K562 (cell line): ENCODE data around the gene ZFYVE21. TPM values are rescaled to one million over a fixed set of nuclear protein-coding genes. Genes with fewer than 3 reads are reported as not detected.

ENCODE experiments used
- ATAC-seq: fragments of 200-7000 bp; cut with Tn5 transposase; 3 replicates; pipeline ENCODE4 v1.9.1; 2020; ENCODE audit warnings: moderate library complexity
- BruUV-seq: library from RNA; stranded (reverse); fragments of 400-500 nt; replicated peaks from 2 replicates; lab custom pipeline; 2021; lab: Mats Ljungman, UMichigan
- CTCF ChIA-PET: fragments of 300-600 bp; formaldehyde crosslinking; extraction: SDS; loops from one replicate; lab custom pipeline; 2021; ENCODE audit warnings: low intra/inter-chr PET ratio; lab: Yijun Ruan, JAX
- POLR2A ChIA-PET: fragments of 300-600, 350-650 bp; sonication (Branson Sonifier 250); formaldehyde crosslinking; extraction: SDS; loops from one replicate; lab custom pipeline; 2021; ENCODE audit warnings: antibody characterized with exemption, inconsistent platforms; lab: Yijun Ruan, JAX
- DNase-seq, 4 experiments: peaks; one replicate each; pipeline versions ENCODE4 v3.0.0 to v3.0.0-alpha.2; 2011 to 2018; ENCODE audit warnings: low spot score in 3 of 4, mixed read lengths in 3 of 4; ENCODE audit errors: extremely low read depth in 1 of 4
- FAIRE-seq: peaks from 2 replicates; lab custom pipeline; 2011; peaks lifted over from hg19 to GRCh38; lab: Jason Lieb, UNC
- H2AFZ ChIP-seq: 2 replicates; pipeline ENCODE4 v1.6.0; 2011; ENCODE audit warnings: low read depth, low read length, control low read depth, inconsistent platforms
- H3K27ac ChIP-seq: fragments of 200-600 bp; 3 replicates; pipeline ENCODE4 v1.8.0; 2011; ENCODE audit warnings: low read depth, mild to moderate bottlenecking, control low read depth, inconsistent platforms, low read length, moderate library complexity, mixed read lengths; ENCODE audit errors: extremely low read depth
- H3K27me3 ChIP-seq, 2 experiments: fragments of 300-600 bp in 1 of 2; 2 replicates in 1 of 2; 3 replicates in 1 of 2; pipeline versions ENCODE4 v1.6.0 to v1.8.0; 2011; ENCODE audit warnings: inconsistent platforms in 2 of 2, low read length in 2 of 2, mild to moderate bottlenecking in 1 of 2, mixed read lengths in 1 of 2, moderate library complexity in 1 of 2; ENCODE audit not compliant: control insufficient read depth in 2 of 2, insufficient read depth in 2 of 2
- H3K36me3 ChIP-seq: fragments of 300-600 bp; 3 replicates; pipeline ENCODE4 v1.8.0; 2011; ENCODE audit warnings: mild to moderate bottlenecking, low read length, inconsistent platforms; ENCODE audit not compliant: control insufficient read depth, insufficient read depth
- H3K4me1 ChIP-seq, 2 experiments: fragments of 200-600 bp in 1 of 2; replicated peaks in 1 of 2; 2 replicates in 1 of 2; 3 replicates in 1 of 2; pipeline versions ENCODE4 v1.5.1 to v1.8.0; 2011; ENCODE audit warnings: inconsistent platforms in 2 of 2, low read length in 2 of 2, mild to moderate bottlenecking in 1 of 2, mixed read lengths in 1 of 2, moderate library complexity in 1 of 2; ENCODE audit not compliant: control insufficient read depth in 2 of 2, insufficient read depth in 2 of 2
- H3K4me2 ChIP-seq: 2 replicates; pipeline ENCODE4 v1.6.1; 2011; ENCODE audit warnings: low read length, control low read depth, inconsistent platforms, mixed read lengths; ENCODE audit not compliant: insufficient read depth
- H3K4me3 ChIP-seq: fragments of 200-600 bp; sonication (generic), shearing (Covaris generic); 2 replicates; pipeline ENCODE4 v1.5.1; 2016; ENCODE audit warnings: control low read depth, inconsistent platforms
- H3K79me2 ChIP-seq: fragments of 200-600 bp; 3 replicates; pipeline ENCODE4 v1.8.0; 2011; ENCODE audit warnings: low read length, inconsistent platforms; ENCODE audit not compliant: control insufficient read depth, insufficient read depth
- H3K9ac ChIP-seq, 2 experiments: 2 replicates each; pipeline versions ENCODE4 v1.6.0 to v1.6.1; 2011; ENCODE audit warnings: low read depth in 2 of 2, low read length in 2 of 2, control low read depth in 1 of 2, inconsistent platforms in 1 of 2, mild to moderate bottlenecking in 1 of 2, mixed read lengths in 1 of 2; ENCODE audit not compliant: insufficient read depth in 1 of 2
- H3K9me1 ChIP-seq: one replicate; pipeline ENCODE4 v1.6.0; 2011; ENCODE audit warnings: inconsistent platforms, mild to moderate bottlenecking, low read length, moderate library complexity; ENCODE audit not compliant: control insufficient read depth, insufficient read depth
- H3K9me3 ChIP-seq: replicated peaks from 2 replicates; pipeline ENCODE4 v1.5.1; 2011; ENCODE audit warnings: low read depth, low read length, inconsistent platforms; ENCODE audit not compliant: control insufficient read depth, insufficient read depth
- H4K20me1 ChIP-seq: replicated peaks from 2 replicates; pipeline ENCODE4 v1.6.1; 2011; ENCODE audit warnings: low read length, inconsistent platforms, mixed read lengths; ENCODE audit not compliant: control insufficient read depth, insufficient read depth
- POLR2G ChIP-seq: fragments of 200-400 bp; formaldehyde crosslinking; IDR thresholded peaks from 2 replicates; pipeline ENCODE4 v1.6.1; 2017; ENCODE audit warnings: low read depth, mild to moderate bottlenecking, antibody characterized with exemption, low read length, moderate library complexity
- RBFOX2 ChIP-seq: fragments of 200-400 bp; formaldehyde crosslinking; IDR thresholded peaks from 2 replicates; pipeline ENCODE4 v1.6.1; 2017; ENCODE audit warnings: low read depth, mild to moderate bottlenecking, low read length, moderate library complexity
- RBM22 ChIP-seq: fragments of 200-400 bp; formaldehyde crosslinking; IDR thresholded peaks from 2 replicates; pipeline ENCODE4 v1.6.1; 2018; ENCODE audit warnings: low read length, low read depth; ENCODE audit not compliant: poor library complexity, severe bottlenecking
- ZNF165 ChIP-seq: fragments of 250-450 bp; sonication (Bioruptor Pico); IDR thresholded peaks from 2 replicates; pipeline ENCODE4 v1.4.0; 2020; ENCODE audit warnings: borderline replicate concordance
- WGBS: fragments of 100-300 bp; shearing (Covaris generic); methylation state at CpG from one replicate; pipeline ENCODE4 v1.1.6; 2016; ENCODE audit warnings: low coverage, mixed read lengths; ENCODE audit not compliant: insufficient coverage; ENCODE audit errors: missing lambda C conversion rate; 5-methylcytosine and 5-hydroxymethylcytosine counted together
- in situ Hi-C: fragments of 300-500 bp; cut with MboI; formaldehyde crosslinking; loops from 4 replicates; pipeline ENCODE4 v1.15.0; 2018; ENCODE audit warnings: inconsistent platforms, mixed read lengths
- intact Hi-C: fragments of 100-400 bp; cut with micrococcal nuclease; formaldehyde crosslinking; loops from 2 replicates; pipeline ENCODE4 v1.14.2; 2022
- polyA plus RNA-seq, 8 experiments: library from polyadenylated mRNA; depleted of rRNA in 4 of 8; stranded (reverse) in 5 of 8; unstranded in 3 of 8; fragments of >200 nt; fragmentation: Nextera tagmentation in 2 of 8; fragmentation: Illumina TruSeq in 1 of 8; extraction: Ambion mirVana in 2 of 8; extraction: Trizol in 1 of 8; gene quantifications; 2 replicates each; pipeline versions ENCODE4 v1.2.1 to v1.2.3, GENCODE V29; 2011 to 2014; ENCODE audit warnings: inconsistent platforms in 1 of 8, missing spikeins in 1 of 8
- total RNA-seq, 7 experiments: library from RNA; depleted of rRNA in 6 of 7; stranded (reverse); fragments of >200 nt in 6 of 7; fragmentation: Illumina TruSeq in 2 of 7; extraction: Trizol in 2 of 7; gene quantifications; 2 replicates each; pipeline versions ENCODE4 v1.2.1 to v1.2.3, GENCODE V29; 2011 to 2021; ENCODE audit warnings: low replicate concordance in 1 of 7

ZFYVE21 gene
- total and polyA plus RNA-seq, 9 of the 15 experiments (the other 6 are each of a cell fraction or from before 2014, with no cell fraction given) = 0.90 to 23.1 (median 15.6) TPM

DNA sequence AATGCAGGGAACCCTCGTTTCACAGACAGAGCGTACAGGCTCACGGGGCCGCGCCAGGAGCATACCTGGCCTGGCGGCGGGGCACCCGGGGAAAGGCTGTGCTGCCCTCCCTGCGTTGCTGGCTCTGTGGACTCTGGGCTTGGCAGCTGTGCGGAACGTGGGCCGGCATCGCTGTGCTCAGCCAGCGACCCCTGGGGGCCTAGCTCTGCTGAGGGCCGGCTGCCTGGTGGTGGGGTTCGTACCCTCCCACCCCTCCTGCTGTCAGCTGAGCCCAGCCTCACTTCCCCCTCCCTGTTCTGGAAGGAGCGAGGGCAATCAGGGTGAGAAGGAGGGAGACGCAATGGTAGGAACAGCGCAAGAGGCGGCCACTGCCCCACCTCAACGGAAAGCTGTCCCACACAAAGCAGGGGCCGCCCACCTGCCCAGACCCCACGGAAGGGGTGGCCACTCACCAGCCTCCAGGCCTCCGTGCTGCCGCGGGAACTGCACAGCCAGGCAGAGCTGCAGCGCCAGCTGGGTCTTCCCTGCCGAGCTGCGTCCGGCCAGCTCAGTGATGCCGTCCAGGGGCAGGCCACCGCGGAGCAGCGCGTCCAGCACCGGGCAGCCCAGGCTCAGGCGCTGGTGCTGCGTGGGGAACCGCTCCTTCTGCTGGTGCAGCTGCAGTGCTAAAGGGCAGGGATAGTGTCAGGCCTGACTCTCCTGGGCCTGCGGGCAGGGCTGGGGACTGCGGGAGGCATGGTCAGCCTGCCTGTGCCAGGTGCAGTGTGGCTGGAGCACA is 8.9 kb upstream of the ZFYVE21 start:
- CTCF ChIA-PET = no interaction called here

More for the DNA sequence above, 8.9 kb upstream of the ZFYVE21 start:
- intact Hi-C loops (no loop called here), in situ Hi-C loops (no loop called here)
- peak; percentile 60 for TF ChIP-seq POLR2G
- peak; percentile 43 for TF ChIP-seq RBFOX2
- peak; percentile 4 for TF ChIP-seq RBM22
- TF ChIP-seq ZNF165 = no peak
- no peak overlapping the region for H3K27ac ChIP-seq
- BruUV-seq = no TSS peak
- no peaks in the 10 kb centered on the region for H3K9me3 ChIP-seq
- H3K4me1 ChIP-seq = peaks cover 0 to 21% of the 10 kb centered on the region in 2 experiments; a peak in 1 of 5 replicates
- FAIRE-seq = no peak
- no peak for ATAC-seq
- no peak overlapping the region for H3K9ac ChIP-seq
- no peaks in the 10 kb centered on the region for H3K79me2 ChIP-seq
- no peaks in the 10 kb centered on the region for H3K9me1 ChIP-seq
- 98% methylated on average over 16 of the region's 41 CpGs for WGBS
- no peak for DNase-seq
- peaks cover 85% of the 10 kb centered on the region; the same call in 2 of the 3 replicates for H3K36me3 ChIP-seq
- H3K27me3 ChIP-seq = no peaks in the 10 kb centered on the region
- H4K20me1 ChIP-seq = no peaks in the 10 kb centered on the region
- no peak overlapping the region for H3K4me2 ChIP-seq
- no peak overlapping the region for H2AFZ ChIP-seq
- POLR2A ChIA-PET = interaction anchor here (0.6 to 2.6 kb wide), 2 partner anchors 9 to 11 kb away, joined by 3 to 9 read pairs; partner anchors contain the start of genes XRCC3 and ZFYVE21
- H3K4me3 ChIP-seq = no peak overlapping the region
